ENCODE data around the gene TOR3A. TPM values are rescaled to one million over a fixed set of nuclear protein-coding genes. Genes with fewer than 3 reads are reported as not detected.
"Not testable (repeated sequence)": the region's sequence is repeated elsewhere in the genome, so short reads cannot be mapped to it uniquely, and the experiment has no call there.

TOR3A gene
- total RNA-seq, 1 experiment from 2014 or later, result 25.2 TPM

GRCh38 chr1:179038528-179039281, 43.2 kb upstream of the TOR3A start:
- no peak for TF ChIP-seq CTCF (IDR thresholded peaks at IDR 0.05; ENCODE audit: insufficient read depth in 1 of 2, low read depth in 1 of 2, low read length in 1 of 2, severe bottlenecking in 1 of 2, unreplicated experiment in 1 of 2)

GRCh38 chr1:179039502-179040174, 42.2 kb upstream of the TOR3A start:
- H3K4me3 ChIP-seq (ENCODE audit: low read depth, low read length); POLR2A ChIA-PET; BruUV-seq (replicated peaks); H3K36me3 Mint-ChIP-seq (ENCODE audit: insufficient read depth, unreplicated experiment); H3K27ac Mint-ChIP-seq (ENCODE audit: unreplicated experiment); H3K27me3 Mint-ChIP-seq (ENCODE audit: insufficient read depth, unreplicated experiment); H3K4me1 ChIP-seq; H3K36me3 ChIP-seq (ENCODE audit: control insufficient read depth, insufficient read depth, low read length); H3K4me3 Mint-ChIP-seq (ENCODE audit: unreplicated experiment); DNase-seq; H3K9me3 ChIP-seq; intact Hi-C loops (cut with micrococcal nuclease; ENCODE audit: unreplicated experiment); H3K27me3 ChIP-seq (replicated peaks; ENCODE audit: control insufficient read depth, insufficient read depth, low read length); H3K9me3 Mint-ChIP-seq (ENCODE audit: unreplicated experiment); CTCF ChIA-PET: not testable (repeated sequence)
- peaks cover 17% of the 10 kb centered on the region for H3K4me1 Mint-ChIP-seq (ENCODE audit: low read depth, unreplicated experiment)

More at GRCh38 chr1:179038528-179039281, 43.2 kb upstream of the TOR3A start:
- Mint-ChIP-seq H3K27ac (ENCODE audit: unreplicated experiment) (no peak overlapping the region), H3K9me3 (ENCODE audit: unreplicated experiment) (no peaks in the 10 kb centered on the region), H3K36me3 (ENCODE audit: insufficient read depth, unreplicated experiment) (peaks cover 6% of the 10 kb centered on the region), H3K4me1 (ENCODE audit: low read depth, unreplicated experiment) (peaks cover 17% of the 10 kb centered on the region), H3K27me3 (ENCODE audit: insufficient read depth, unreplicated experiment) (no peaks in the 10 kb centered on the region), H3K4me3 (ENCODE audit: unreplicated experiment) (no peak overlapping the region)
- H3K9me3 ChIP-seq, result no peaks in the 10 kb centered on the region
- H3K4me1 ChIP-seq, result no peaks in the 10 kb centered on the region
- ChIA-PET CTCF (no interaction called here), POLR2A (no interaction called here)
- H3K27me3 ChIP-seq (replicated peaks; ENCODE audit: control insufficient read depth, insufficient read depth, low read length), result no peaks in the 10 kb centered on the region
- intact Hi-C loops (cut with micrococcal nuclease; ENCODE audit: unreplicated experiment), result no loop called here
- BruUV-seq (replicated peaks), result no TSS peak
- DNase-seq, result no peak
- no peak overlapping the region for H3K4me3 ChIP-seq (ENCODE audit: low read depth, low read length)
- no peaks in the 10 kb centered on the region; the same call in 1 of the 2 replicates for H3K36me3 ChIP-seq (ENCODE audit: control insufficient read depth, insufficient read depth, low read length)

- CTCF ChIA-PET; H3K9me3 Mint-ChIP-seq (ENCODE audit: unreplicated experiment); H3K4me3 ChIP-seq (ENCODE audit: low read depth, low read length); H3K9me3 ChIP-seq; H3K4me3 Mint-ChIP-seq (ENCODE audit: unreplicated experiment); POLR2A ChIA-PET; H3K4me1 ChIP-seq; BruUV-seq (replicated peaks); intact Hi-C loops (cut with micrococcal nuclease; ENCODE audit: unreplicated experiment); H3K27me3 Mint-ChIP-seq (ENCODE audit: insufficient read depth, unreplicated experiment); H3K36me3 ChIP-seq (ENCODE audit: control insufficient read depth, insufficient read depth, low read length); H3K27ac Mint-ChIP-seq (ENCODE audit: unreplicated experiment); DNase-seq; H3K36me3 Mint-ChIP-seq (ENCODE audit: insufficient read depth, unreplicated experiment); H3K27me3 ChIP-seq (replicated peaks; ENCODE audit: control insufficient read depth, insufficient read depth, low read length): not testable (repeated sequence)
- peaks cover 17% of the 10 kb centered on the region for H3K4me1 Mint-ChIP-seq (ENCODE audit: low read depth, unreplicated experiment)
These were observed 41.7 kb upstream of the TOR3A start for GRCh38 chr1:179040175-179040551.

- Histone ChIP-seq H3K4me3 (ENCODE audit: low read depth, low read length) (no peak overlapping the region), H3K36me3 (ENCODE audit: control insufficient read depth, insufficient read depth, low read length) (no peaks in the 10 kb centered on the region; the same call in 1 of the 2 replicates), H3K9me3 (no peaks in the 10 kb centered on the region), H3K27me3 (replicated peaks; ENCODE audit: control insufficient read depth, insufficient read depth, low read length) (no peaks in the 10 kb centered on the region), H3K4me1 (no peaks in the 10 kb centered on the region)
- Mint-ChIP-seq H3K4me1 (ENCODE audit: low read depth, unreplicated experiment) (peaks cover 10% of the 10 kb centered on the region), H3K36me3 (ENCODE audit: insufficient read depth, unreplicated experiment) (peaks cover 6% of the 10 kb centered on the region), H3K9me3 (ENCODE audit: unreplicated experiment) (no peaks in the 10 kb centered on the region), H3K27ac (ENCODE audit: unreplicated experiment) (no peak overlapping the region), H3K27me3 (ENCODE audit: insufficient read depth, unreplicated experiment) (no peaks in the 10 kb centered on the region), H3K4me3 (ENCODE audit: unreplicated experiment) (no peak overlapping the region)
- TF ChIP-seq CTCF (IDR thresholded peaks at IDR 0.05; ENCODE audit: insufficient read depth in 1 of 2, low read depth in 1 of 2, low read length in 1 of 2, severe bottlenecking in 1 of 2, unreplicated experiment in 1 of 2), result no peak
- CTCF ChIA-PET, result no interaction called here
- intact Hi-C loops (cut with micrococcal nuclease; ENCODE audit: unreplicated experiment), result no loop called here
- DNase-seq, result no peak
- BruUV-seq (replicated peaks), result no TSS peak
- POLR2A ChIA-PET, result no interaction called here
These were observed 39.8 kb upstream of the TOR3A start for GRCh38 chr1:179042087-179042486.
